RWPE2 (cell line): ENCODE data around the gene COL25A1.

Experiments
- ATAC-seq: fragments of 200-7000 bp; cut with Tn5 transposase; 3 replicates; pipeline ENCODE4 v1.9.1; 2021; ENCODE audit warnings: low read depth
- DNase-seq: peaks from one replicate; pipeline ENCODE4 v3.0.0-alpha.2; 2020; ENCODE audit warnings: low spot score
- H3K27ac ChIP-seq: fragments of 450-650 bp; 2 replicates; pipeline ENCODE4 v1.5.1; 2017; ENCODE audit warnings: mild to moderate bottlenecking; ENCODE audit not compliant: poor library complexity, severe bottlenecking
- H3K27me3 ChIP-seq: fragments of 250-450 bp; sonication (Bioruptor Pico); 2 replicates; pipeline ENCODE4 v1.5.1; 2021; ENCODE audit warnings: mild to moderate bottlenecking, moderate library complexity; ENCODE audit not compliant: insufficient read depth, poor library complexity, severe bottlenecking
- H3K36me3 ChIP-seq: fragments of 250-450 bp; sonication (Bioruptor Pico); 2 replicates; pipeline ENCODE4 v1.5.1; 2020; ENCODE audit warnings: low read depth, mild to moderate bottlenecking, moderate library complexity
- H3K4me1 ChIP-seq: fragments of 250-450 bp; sonication (Bioruptor Pico); 2 replicates; pipeline ENCODE4 v1.5.1; 2021; ENCODE audit warnings: mild to moderate bottlenecking, moderate library complexity; ENCODE audit not compliant: insufficient read depth, poor library complexity, severe bottlenecking
- H3K4me3 ChIP-seq: fragments of 250-450 bp; sonication (Bioruptor Pico); 2 replicates; pipeline ENCODE4 v1.5.1; 2021; ENCODE audit warnings: mild to moderate bottlenecking, moderate library complexity; ENCODE audit not compliant: severe bottlenecking
- H3K9me3 ChIP-seq: fragments of 250-450 bp; sonication (Bioruptor Pico); 2 replicates; pipeline ENCODE4 v1.5.1; 2021; ENCODE audit warnings: mild to moderate bottlenecking, moderate library complexity; ENCODE audit not compliant: severe bottlenecking
- CTCF ChIP-seq: fragments of 450-650 bp; IDR thresholded peaks from one replicate; pipeline ENCODE4 v1.5.1; 2017; ENCODE audit warnings: mild to moderate bottlenecking, moderate library complexity; ENCODE audit not compliant: poor library complexity, severe bottlenecking

COL25A1 gene

GRCh38 chr4:109302361-109303139, at the start of gene COL25A1:
COL25A1 (minus strand) TSS chr4:109302658.
- Histone ChIP-seq H3K27me3 (peaks cover 59% of the 10 kb centered on the region), H3K27ac (no peak within 1 kb of the TSS)

DNA sequence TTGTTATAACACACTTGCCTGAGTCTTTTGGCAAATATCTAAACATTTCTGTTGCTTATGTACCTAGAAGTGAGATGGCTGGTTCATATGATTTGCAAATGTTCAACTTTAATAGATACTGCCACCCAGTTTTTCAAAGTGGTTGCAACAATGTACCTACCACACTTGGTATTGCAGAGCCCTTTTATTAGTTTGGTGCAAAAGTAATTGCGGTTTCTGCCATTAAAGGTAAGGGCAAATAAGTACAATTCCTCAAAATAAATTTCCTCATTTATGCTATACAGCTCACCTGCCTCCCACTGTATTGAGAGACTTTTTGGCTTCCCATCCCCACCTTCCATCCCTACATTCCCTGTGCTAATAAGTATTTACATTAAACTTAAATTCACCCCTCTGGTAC, 47.7 kb upstream of the COL25A1 start:
- H3K36me3 ChIP-seq = no peaks in the 10 kb centered on the region
- no peak for TF ChIP-seq CTCF
- no peaks in the 10 kb centered on the region for H3K27me3 ChIP-seq
- no peaks in the 10 kb centered on the region for H3K4me1 ChIP-seq
- DNase-seq (no peak), ATAC-seq (no peak)
- no peaks in the 10 kb centered on the region for H3K9me3 ChIP-seq
- no peak overlapping the region for H3K27ac ChIP-seq
- no peak overlapping the region for H3K4me3 ChIP-seq

More at GRCh38 chr4:109302361-109303139, at the start of gene COL25A1:
- ATAC-seq = peak; percentile 81
- H3K9me3 ChIP-seq = no peaks in the 10 kb centered on the region
- H3K4me1 ChIP-seq = no peaks in the 10 kb centered on the region
- H3K4me3 ChIP-seq = peak within 1 kb of the TSS; percentile 28
- peak; percentile 65 for DNase-seq
- no peak for TF ChIP-seq CTCF
- H3K36me3 ChIP-seq = no peaks in the 10 kb centered on the region

GRCh38 chr4:109334129-109335105, 32.0 kb upstream of the COL25A1 start:
- DNase-seq (no peak), ATAC-seq (no peak)
- no peak for TF ChIP-seq CTCF
- no peaks in the 10 kb centered on the region for H3K4me1 ChIP-seq
- H3K27ac ChIP-seq = no peak overlapping the region
- no peaks in the 10 kb centered on the region for H3K36me3 ChIP-seq
- no peaks in the 10 kb centered on the region for H3K27me3 ChIP-seq
- H3K4me3 ChIP-seq = no peak overlapping the region
- H3K9me3 ChIP-seq = no peaks in the 10 kb centered on the region

GRCh38 chr4:109332926-109333464, 30.5 kb upstream of the COL25A1 start:
- no peak for ATAC-seq
- Histone ChIP-seq H3K4me1 (no peaks in the 10 kb centered on the region), H3K36me3 (no peaks in the 10 kb centered on the region), H3K9me3 (no peaks in the 10 kb centered on the region), H3K27ac (no peak overlapping the region), H3K27me3 (no peaks in the 10 kb centered on the region), H3K4me3 (no peak overlapping the region)
- TF ChIP-seq CTCF = no peak
- no peak for DNase-seq
